ENCODE data around the gene ATF6.

GRCh38 chr1:161736335-161736969, 29.7 kb upstream of the ATF6 start:
- TF ChIP-seq EZH2 (IDR thresholded peaks at IDR 0.05; ENCODE audit: borderline replicate concordance, insufficient read depth, low read depth, low read length, poor library complexity, severe bottlenecking) (no peak), CTCF (IDR thresholded peaks at IDR 0.05) (no peak)
